Embryonic facial prominence (tissue), 1 donor: ENCODE measurements around the gene HOXA10.
A peak's percentile ranks its signal among the peaks of the same experiment; 100 is the strongest.

Source experiments
- DNase-seq: peaks from one replicate; pipeline ENCODE4 v3.0.0-alpha.2; 2016; ENCODE audit errors: extremely low spot score

The HOXA10 gene

GRCh38 chr7:27180431-27181420 lies 6.6 kb upstream of the HOXA10 start:
- DNase-seq: no peak

DNA sequence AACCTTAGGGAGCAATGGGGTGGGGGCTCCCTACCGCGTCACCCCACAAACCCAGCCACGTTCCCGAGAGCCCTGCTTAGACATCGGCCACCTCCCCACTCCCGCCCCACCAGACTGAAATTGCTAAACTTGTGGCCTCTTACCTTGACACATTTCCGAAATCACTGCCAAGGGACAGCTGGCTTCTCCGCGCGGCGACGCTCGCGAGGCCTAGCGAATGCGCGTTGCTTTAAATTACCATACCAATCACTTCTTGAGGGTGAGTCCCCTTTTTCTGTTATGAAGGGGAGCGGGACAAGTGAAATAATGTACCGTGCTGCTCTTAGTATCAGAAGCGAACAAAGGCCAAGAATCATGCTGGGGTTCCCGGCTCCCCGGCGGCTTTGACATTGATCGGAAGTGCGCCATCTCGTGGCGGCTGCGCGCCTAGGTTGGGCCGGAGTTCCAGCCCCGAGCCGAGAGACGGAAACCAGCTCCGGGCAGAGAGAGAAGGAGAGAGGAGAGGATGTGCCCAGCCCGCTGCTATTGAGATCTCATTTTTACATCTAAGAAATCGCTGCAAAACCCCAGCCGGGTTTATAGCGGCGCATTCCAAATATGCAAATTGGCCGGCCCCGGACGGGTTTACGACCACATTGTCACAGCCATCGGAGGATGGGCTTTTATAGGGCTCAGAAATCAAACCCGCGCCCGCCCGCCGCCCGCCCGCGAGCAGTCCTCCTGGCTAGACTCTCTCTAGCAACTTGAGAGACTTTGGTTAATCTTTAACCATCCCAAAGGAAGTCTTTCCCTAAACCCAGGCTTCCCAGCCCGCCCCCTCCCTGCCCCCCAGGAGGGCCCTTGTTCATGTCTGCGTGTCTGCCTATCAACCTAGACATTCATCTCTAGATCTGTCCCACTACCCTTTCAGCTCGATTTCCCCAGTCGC lies 5.6 kb upstream of the HOXA10 start:
- DNase-seq: peak; percentile 51

DNA sequence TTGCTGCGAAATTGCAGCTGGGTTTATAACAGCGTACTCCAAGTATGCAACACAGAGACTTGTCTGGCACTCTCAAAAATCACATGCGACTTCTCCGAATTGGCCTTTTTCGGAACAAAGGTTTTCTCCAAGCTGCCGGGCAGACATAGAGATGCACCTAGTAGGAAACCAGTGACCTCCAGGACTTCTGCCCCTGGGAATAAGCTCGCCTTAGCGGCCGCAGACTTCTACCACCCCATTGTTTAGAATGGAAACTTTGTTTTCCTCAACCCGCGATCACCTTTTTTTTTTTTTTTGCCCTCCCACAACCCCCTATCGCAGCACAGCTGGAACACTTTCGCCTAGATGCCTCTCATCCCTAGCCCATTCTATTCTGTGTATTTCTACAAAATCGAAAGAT lies 4.9 kb upstream of the HOXA10 start:
- DNase-seq: no peak

GRCh38 chr7:27178366-27178765 lies 4.2 kb upstream of the HOXA10 start:
- no peak for DNase-seq

- no peak for DNase-seq
These were observed 3.7 kb upstream of the HOXA10 start for GRCh38 chr7:27177795-27178320.

- DNase-seq: no peak
These were observed 3.1 kb upstream of the HOXA10 start for GRCh38 chr7:27176962-27177794.

GRCh38 chr7:27176524-27176845 lies 2.4 kb upstream of the HOXA10 start:
- no peak for DNase-seq

- no peak for DNase-seq
These were observed 1.8 kb upstream of the HOXA10 start for GRCh38 chr7:27175626-27176523.

DNA sequence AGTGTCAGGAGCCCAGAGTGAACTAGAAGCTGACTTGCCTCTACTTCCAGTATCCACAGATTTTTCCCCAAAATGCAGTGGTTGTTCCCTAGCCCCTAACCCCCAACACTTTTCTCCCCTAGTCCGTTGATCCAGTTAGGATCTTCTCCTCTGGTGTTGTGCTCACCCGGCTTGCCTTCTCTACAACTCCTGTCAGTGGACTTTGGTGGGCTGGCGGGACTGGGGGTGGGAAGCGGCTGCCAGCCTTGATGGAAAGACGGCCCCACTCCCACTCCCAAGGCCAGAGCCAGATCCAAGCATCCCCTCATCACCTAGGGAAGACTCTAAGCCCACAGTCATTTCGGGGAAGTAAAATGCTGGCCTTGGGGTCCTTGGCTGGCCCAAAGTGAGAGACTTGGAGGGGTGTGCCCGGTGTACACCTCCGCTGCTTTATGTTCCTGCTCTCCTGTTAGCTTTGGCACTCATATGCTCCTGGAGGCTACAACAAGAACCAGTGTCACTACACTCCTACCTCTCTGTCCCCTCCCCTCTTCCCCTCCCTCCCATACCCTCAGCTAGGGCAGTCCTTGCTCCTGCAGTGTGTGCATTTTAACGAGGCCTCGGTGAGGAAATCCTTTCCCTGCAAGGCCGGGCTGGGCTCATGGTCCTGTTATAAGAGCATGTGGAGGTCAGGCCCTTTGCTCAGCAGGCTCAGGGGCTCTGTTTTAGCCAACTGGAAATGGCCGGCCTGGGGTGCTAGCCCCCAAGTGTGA lies 930 bp upstream of the HOXA10 start:
- no peak for DNase-seq

DNA sequence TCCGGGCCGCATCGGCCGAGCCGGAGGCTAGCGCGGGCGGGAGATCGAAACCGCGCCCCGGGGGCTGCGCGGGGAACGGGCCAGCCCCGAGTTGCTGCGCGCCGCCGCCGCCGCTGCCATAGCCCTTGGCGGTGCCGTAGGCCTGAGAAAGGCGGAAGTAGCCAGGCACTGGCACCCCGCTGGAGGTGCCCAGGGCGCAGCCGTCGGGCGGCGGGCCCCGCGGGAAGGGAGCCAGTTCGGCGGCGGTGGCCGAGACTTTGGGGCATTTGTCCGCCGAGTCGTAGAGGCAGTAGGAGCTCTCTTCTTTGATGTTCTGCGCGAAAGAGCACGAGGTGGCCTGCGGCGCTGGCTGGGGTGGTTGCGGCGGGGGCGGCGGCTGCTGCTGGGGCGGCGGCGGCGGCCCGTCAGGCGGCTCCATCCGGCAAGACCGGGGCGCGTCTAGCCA lies 587 bp downstream of the HOXA10 start:
- no peak for DNase-seq

DNA sequence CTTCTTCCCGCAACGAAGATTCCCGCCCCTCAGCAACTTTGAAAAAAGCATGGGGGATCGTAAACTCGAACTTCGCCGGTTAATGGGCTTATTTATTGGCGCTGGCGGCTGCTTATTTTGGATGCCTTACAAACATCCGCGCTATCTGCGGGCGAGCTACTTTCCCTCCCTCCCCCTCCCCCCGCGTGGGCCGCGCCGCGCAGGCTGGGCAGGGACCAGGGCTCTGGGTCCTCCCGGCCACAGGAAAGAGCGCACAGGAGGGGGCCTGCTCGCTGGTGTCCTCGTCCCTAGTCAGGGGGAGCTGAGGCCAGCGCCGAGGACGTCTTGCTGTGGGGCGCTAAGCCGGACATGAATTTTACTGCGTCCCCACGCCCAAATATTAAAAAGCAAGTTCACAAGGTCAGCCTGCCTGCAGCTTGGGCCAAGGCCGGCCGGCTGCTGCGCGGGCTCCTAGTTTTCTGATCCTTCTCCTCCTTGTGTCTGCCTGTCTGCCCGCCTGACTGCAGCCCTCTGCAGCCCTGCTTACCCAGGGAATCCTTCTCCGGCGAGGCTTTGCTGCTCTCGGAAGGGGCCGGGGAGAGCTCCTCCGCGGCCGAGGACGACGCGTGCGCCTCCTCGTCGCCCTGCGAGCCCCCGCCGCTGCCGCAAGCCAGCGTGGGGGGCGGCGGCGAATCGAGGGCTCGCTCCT lies 1.2 kb downstream of the HOXA10 start:
- no peak for DNase-seq

DNA sequence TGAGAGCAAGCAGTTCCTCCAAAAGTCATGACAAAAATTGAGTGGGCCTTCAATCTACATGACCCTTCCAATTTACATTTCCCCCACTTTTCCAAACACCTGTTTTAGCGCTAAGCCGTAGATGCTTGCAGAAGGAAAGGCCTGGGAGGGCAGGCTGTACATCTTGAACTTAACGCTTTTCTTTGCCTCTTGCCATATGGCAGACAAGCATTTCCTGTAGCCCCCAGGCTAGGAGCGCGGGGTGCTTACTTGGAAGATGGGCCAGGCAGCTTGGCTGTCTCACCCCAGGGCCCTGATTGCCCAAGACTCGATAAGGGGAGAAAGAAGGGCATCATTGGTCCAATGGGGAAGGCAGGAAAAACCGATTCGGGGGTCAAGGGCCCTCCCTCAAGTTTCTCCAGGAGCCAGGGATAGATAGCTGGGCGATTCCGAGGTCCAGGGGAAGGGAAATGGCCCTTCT lies 1.8 kb downstream of the HOXA10 start:
- no peak for DNase-seq

DNA sequence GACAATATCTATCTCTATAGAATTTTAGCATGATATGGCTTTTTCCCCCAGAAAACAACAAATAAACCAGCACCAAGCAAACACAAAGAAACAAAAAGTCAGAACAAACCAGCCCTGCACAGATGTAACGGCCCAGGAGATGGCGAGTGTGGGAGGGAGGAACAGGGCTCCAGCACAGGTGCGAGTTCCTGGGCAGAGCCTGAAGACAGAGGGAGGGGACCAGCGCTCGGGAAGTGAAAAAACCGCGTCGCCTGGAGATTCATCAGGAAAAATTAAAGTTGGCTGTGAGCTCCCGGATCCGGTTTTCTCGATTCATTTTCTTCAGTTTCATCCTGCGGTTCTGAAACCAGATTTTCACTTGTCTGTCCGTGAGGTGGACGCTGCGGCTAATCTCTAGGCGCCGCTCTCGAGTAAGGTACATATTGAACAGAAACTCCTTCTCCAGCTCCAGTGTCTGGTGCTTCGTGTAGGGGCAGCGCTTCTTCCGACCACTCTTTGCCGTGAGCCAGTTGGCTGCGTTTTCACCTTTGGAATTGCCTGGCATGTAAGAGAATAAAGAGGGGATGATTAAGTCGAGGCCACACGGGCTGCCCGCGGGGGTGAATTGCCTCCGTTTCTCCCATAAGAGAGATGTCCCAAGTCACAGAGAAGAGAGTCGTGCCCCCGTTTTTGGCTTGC lies 2.3 kb downstream of the HOXA10 start:
- DNase-seq: no peak

DNA sequence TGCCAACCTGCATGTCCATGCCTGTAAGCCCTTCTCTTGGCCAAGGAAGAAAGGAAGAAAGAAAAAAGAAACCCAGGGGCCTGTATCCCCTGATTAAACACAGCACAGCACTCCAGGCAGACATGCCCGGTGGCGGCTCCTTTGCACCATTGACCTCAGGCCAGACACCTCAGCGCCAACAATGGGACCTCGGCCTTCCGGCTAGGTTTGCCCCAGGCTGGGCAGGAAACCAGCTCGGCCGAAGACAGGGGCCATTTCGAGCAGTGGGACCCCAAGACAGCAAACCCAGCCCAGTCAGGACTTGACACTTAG lies 2.8 kb downstream of the HOXA10 start:
- no peak for DNase-seq

DNA sequence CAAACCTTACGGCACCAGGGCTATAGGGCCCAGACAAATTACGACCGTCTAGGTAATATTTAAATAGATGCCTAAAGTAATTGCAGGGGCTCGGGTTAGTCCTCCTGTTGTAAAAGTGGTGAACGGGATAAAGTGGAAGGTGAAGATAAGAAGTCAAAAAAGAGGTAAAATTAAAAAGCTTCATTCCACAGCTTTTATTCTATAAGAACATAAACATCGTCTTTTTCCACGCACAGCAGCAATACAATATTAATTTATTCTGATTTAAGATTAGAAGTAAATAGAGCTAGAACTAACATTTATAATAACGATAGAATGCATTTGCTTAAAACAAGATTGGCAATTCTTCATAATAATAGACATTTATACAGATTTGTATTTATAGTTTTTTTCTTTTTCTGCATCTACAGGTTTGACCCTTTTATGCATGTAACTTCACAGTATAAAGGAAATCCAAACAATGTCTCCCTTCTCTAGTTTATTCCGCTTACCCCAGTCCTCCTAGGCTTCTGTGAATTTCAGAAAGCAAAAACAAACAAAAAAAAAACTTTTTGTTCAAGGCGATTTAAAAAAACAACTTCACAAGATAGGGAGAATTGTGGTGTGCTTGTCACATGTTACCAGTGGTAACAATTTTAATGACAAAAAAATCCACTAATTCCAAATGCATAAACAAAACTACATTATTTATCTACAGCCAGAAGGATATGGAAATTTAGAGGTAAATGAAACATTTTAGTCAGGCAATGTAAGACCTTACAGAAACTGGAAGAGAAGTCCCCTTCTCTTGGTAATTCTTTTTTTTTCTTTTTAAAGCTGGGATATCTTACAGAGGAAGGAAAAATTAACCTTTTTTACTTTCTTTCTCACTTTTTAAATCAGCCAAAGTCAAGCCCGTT lies 3.4 kb downstream of the HOXA10 start:
- DNase-seq: no peak

DNA sequence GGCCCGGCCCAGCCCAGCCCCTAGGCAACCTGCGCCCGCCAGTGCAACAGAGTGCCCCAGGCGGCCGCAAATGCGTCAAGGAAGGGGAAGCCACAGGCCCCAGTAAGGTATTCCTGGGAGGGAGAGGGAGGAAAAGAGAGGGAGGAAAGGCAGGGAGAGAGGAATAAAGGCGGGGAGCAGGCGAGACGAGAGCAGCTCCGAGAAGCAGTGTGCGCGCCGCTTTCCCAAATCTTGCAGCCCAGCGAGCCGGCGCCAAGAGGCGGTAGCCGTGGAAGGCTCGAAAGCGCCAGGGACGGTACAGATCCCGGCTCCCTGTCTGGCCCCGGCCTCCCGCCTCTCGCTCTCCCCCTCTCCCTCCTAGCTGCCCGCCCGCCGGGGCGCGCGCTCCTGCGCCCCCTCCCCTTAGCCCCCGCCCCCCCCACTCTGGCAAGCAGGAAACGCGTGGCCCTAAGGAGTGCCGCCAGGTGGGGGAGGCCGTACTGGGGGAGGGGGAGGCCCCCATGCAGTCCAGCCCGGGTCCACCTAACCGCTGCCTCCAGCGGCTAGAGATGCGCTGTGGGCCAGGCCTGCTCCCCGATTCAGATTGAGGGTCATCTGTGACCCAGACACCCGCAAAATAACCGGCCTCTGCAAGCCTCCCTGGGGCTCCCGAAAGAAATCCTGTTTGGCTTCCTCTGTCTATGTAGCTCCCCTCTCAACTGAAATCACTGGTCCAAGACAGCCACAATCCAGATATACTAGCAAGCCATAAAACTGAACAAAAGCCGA lies 4.3 kb downstream of the HOXA10 start:
- DNase-seq: no peak
